ENCODE measurements around the gene KCNT1. TPM values are rescaled to one million over a fixed set of nuclear protein-coding genes. Genes with fewer than 3 reads are reported as not detected.

KCNT1 gene
- total and polyA plus RNA-seq, 9 donors, result 0.83 to 12.0 (median 3.7) TPM

GRCh38 chr9:135719472-135719871, 17.5 kb downstream of the KCNT1 start:
- no peak for DNase-seq
- TF ChIP-seq, protein P1, sequence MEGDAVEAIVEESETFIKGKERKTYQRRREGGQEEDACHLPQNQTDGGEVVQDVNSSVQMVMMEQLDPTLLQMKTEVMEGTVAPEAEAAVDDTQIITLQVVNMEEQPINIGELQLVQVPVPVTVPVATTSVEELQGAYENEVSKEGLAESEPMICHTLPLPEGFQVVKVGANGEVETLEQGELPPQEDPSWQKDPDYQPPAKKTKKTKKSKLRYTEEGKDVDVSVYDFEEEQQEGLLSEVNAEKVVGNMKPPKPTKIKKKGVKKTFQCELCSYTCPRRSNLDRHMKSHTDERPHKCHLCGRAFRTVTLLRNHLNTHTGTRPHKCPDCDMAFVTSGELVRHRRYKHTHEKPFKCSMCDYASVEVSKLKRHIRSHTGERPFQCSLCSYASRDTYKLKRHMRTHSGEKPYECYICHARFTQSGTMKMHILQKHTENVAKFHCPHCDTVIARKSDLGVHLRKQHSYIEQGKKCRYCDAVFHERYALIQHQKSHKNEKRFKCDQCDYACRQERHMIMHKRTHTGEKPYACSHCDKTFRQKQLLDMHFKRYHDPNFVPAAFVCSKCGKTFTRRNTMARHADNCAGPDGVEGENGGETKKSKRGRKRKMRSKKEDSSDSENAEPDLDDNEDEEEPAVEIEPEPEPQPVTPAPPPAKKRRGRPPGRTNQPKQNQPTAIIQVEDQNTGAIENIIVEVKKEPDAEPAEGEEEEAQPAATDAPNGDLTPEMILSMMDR (IDR thresholded peaks at IDR 0.05), result no peak
- TF ChIP-seq POLR2A (IDR thresholded peaks at IDR 0.05) (no peak), EP300 (IDR thresholded peaks at IDR 0.05) (no peak)
- no peaks in the 10 kb centered on the region for H3K4me1 ChIP-seq (ENCODE audit: insufficient read depth)
- H3K27ac ChIP-seq, result no peak overlapping the region
- 90 to 91% (median 90%) methylated on average over 9 of the region's 9 CpGs for WGBS, 3 donors
- H3K9me3 ChIP-seq, result no peaks in the 10 kb centered on the region
- no peaks in the 10 kb centered on the region for H3K36me3 ChIP-seq
- intact Hi-C loops (cut with DNase I), result loop anchor here in 1 of 4 donors (2.0 kb wide), 1 partner anchor 19 kb away; no protein-coding TSS in a partner anchor
- no peak overlapping the region for H3K4me3 ChIP-seq
- H3K27me3 ChIP-seq, result no peaks in the 10 kb centered on the region

GRCh38 chr9:135722365-135722764, 20.4 kb downstream of the KCNT1 start:
- Histone ChIP-seq H3K9me3 (no peaks in the 10 kb centered on the region), H3K36me3 (no peaks in the 10 kb centered on the region), H3K4me1 (ENCODE audit: insufficient read depth) (no peaks in the 10 kb centered on the region), H3K4me3 (no peak overlapping the region), H3K27ac (no peak overlapping the region), H3K27me3 (no peaks in the 10 kb centered on the region)
- DNase-seq, result no peak
- TF ChIP-seq, protein P1 (IDR thresholded peaks at IDR 0.05), result no peak
- TF ChIP-seq POLR2A (IDR thresholded peaks at IDR 0.05), result no peak
- no peak for TF ChIP-seq EP300 (IDR thresholded peaks at IDR 0.05)
- WGBS, 3 donors, result 69 to 75% (median 72%) methylated on average over 18 of the region's 18 CpGs
- intact Hi-C loops (cut with DNase I), result no loop called here

DNA sequence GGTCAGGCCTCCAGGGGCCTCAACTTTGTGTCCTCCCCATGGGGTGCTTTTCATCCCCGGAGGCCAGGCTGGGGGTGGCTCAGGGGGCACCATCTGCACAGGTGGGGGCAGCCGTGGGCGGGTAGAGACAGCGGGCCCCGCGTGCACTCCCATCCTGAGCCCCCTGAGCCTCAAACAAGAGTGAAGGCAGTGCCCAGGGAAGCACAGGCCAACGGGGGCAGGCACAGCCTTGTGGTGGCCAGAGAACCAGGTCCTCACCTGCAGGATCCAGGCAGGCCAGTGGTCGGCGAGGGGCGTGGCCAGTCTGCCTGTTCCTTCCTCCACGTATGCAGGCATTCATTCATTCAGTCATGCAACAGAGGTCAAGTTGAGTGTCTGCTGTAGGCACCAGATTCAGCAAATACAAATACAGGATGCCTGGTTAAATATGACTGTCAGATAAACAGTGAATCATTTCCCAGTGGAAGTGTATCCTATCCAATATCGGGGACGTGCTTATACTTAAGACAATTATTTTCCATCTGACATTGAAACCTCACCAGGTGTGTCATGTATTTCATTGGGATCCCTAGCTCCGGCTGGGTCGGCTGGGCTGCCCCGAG, 22.3 kb downstream of the KCNT1 start:
- WGBS, 3 donors, result 74 to 83% (median 76%) methylated on average over 15 to 16 of the region's 16 CpGs
- intact Hi-C loops (cut with DNase I), result no loop called here
- Histone ChIP-seq H3K27me3 (no peaks in the 10 kb centered on the region), H3K27ac (no peak overlapping the region), H3K9me3 (no peaks in the 10 kb centered on the region), H3K36me3 (no peaks in the 10 kb centered on the region), H3K4me3 (no peak overlapping the region), H3K4me1 (ENCODE audit: insufficient read depth) (no peaks in the 10 kb centered on the region)
- DNase-seq, result no peak
- no peak for TF ChIP-seq EP300 (IDR thresholded peaks at IDR 0.05)
- TF ChIP-seq POLR2A (IDR thresholded peaks at IDR 0.05), result no peak

DNA sequence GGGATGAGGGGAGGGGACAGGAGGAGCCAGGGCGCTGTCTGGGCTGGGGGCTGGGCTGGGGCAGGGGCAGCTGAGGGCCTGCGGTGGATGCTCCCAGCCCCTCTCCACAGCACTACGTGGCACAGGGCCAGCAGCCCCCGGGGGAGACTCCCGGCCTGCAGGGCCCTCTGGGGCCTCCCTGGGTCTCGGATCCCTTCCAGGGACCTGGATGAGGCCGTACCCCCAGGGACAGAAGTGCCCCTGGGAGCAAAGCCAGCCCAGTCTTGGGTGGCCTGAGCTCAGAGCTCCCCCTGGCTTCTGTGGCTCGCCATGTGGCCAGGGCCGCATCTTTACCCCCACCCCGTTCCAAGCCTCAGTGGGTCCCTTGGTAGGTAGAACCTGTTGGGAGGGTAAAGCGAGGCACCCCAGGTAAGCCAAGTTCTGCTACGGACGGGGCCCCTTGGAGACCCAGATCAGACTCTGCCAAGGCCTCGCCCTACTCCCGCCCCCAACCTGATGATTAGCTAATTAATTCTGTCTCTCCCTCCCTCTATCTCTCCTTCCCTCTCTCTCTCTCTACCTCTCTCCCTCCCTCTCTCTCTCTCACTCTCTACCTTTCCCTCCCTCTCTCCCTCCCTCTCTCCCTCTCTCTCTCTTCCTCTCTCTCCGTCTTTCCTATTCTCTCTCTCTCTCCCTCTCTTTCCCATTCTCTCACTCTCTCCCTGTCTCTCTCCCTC, 24.3 kb downstream of the KCNT1 start:
- intact Hi-C loops (cut with DNase I), result no loop called here
- WGBS, 3 donors, result 51 to 69% (median 52%) methylated on average over 12 to 16 of the region's 16 CpGs
- H3K27me3 ChIP-seq, result no peaks in the 10 kb centered on the region

More for the DNA sequence above, 24.3 kb downstream of the KCNT1 start:
- no peak overlapping the region for H3K27ac ChIP-seq
- no peaks in the 10 kb centered on the region for H3K36me3 ChIP-seq
- no peak overlapping the region for H3K4me3 ChIP-seq
- H3K9me3 ChIP-seq, result no peaks in the 10 kb centered on the region
- DNase-seq, result no peak
- H3K4me1 ChIP-seq (ENCODE audit: insufficient read depth), result no peaks in the 10 kb centered on the region
- TF ChIP-seq, protein P1 (IDR thresholded peaks at IDR 0.05), result no peak
- no peak for TF ChIP-seq POLR2A (IDR thresholded peaks at IDR 0.05)
- TF ChIP-seq EP300 (IDR thresholded peaks at IDR 0.05), result no peak
